AG10803 (cell line): Measurements from ENCODE around the gene ST8SIA1.

Experiments used
- DNase-seq: peaks from one replicate; pipeline ENCODE4 v3.0.0; 2010; ENCODE audit warnings: low read depth
- H3K4me3 ChIP-seq: 2 replicates; pipeline ENCODE4 v1.5.1; 2011; ENCODE audit warnings: mild to moderate bottlenecking, low read length, control low read depth
- CTCF ChIP-seq: conservative IDR thresholded peaks from 2 replicates; pipeline ENCODE4 v1.5.1; 2011; ENCODE audit warnings: mild to moderate bottlenecking, low read length, control low read depth, inconsistent platforms

ST8SIA1 gene

GRCh38 chr12:22313286-22313962 lies 21.1 kb downstream of the ST8SIA1 start:
- no peak for DNase-seq
- no peak for TF ChIP-seq CTCF
- no peak overlapping the region for H3K4me3 ChIP-seq

GRCh38 chr12:22312336-22312735 lies 22.2 kb downstream of the ST8SIA1 start:
- TF ChIP-seq CTCF, result no peak
- no peak overlapping the region for H3K4me3 ChIP-seq
- peak; percentile 87 for DNase-seq

GRCh38 chr12:22310709-22311108 lies 23.8 kb downstream of the ST8SIA1 start:
- DNase-seq, result no peak
- H3K4me3 ChIP-seq, result no peak overlapping the region
- TF ChIP-seq CTCF, result no peak

GRCh38 chr12:22310275-22310674 lies 24.2 kb downstream of the ST8SIA1 start:
- no peak for TF ChIP-seq CTCF
- DNase-seq, result no peak
- H3K4me3 ChIP-seq, result no peak overlapping the region

GRCh38 chr12:22307811-22308210 lies 26.7 kb downstream of the ST8SIA1 start:
- H3K4me3 ChIP-seq, result no peak overlapping the region
- TF ChIP-seq CTCF, result no peak
- no peak for DNase-seq

GRCh38 chr12:22306311-22306710 lies 28.2 kb downstream of the ST8SIA1 start:
- H3K4me3 ChIP-seq, result no peak overlapping the region
- no peak for TF ChIP-seq CTCF
- DNase-seq, result peak; percentile 25

GRCh38 chr12:22304341-22304740 lies 30.2 kb downstream of the ST8SIA1 start:
- TF ChIP-seq CTCF, result no peak
- no peak for DNase-seq
- no peak overlapping the region for H3K4me3 ChIP-seq
